Measurements from ENCODE around the gene OR1J1.

Gene OR1J1

DNA sequence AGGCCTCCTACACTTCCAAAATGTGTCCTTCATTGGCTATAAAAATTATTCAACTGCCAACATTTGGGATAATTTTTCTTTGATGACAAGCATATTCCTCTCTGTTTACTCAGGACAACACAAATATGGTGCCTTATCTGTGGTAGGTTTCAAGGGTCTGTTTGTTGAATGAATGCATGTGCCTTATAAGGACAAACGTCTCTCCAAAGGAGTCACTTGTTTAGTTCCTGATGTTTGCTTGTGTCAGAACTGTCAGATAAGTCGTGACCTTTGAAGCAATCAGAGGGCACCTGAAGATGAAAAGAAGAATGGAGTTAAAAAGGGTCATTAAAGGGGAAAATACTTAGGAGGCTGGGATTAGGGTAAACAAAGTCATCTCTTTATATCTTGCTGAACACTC lies 29.2 kb upstream of the OR1J1 start:
- TF ChIP-seq, protein P1, sequence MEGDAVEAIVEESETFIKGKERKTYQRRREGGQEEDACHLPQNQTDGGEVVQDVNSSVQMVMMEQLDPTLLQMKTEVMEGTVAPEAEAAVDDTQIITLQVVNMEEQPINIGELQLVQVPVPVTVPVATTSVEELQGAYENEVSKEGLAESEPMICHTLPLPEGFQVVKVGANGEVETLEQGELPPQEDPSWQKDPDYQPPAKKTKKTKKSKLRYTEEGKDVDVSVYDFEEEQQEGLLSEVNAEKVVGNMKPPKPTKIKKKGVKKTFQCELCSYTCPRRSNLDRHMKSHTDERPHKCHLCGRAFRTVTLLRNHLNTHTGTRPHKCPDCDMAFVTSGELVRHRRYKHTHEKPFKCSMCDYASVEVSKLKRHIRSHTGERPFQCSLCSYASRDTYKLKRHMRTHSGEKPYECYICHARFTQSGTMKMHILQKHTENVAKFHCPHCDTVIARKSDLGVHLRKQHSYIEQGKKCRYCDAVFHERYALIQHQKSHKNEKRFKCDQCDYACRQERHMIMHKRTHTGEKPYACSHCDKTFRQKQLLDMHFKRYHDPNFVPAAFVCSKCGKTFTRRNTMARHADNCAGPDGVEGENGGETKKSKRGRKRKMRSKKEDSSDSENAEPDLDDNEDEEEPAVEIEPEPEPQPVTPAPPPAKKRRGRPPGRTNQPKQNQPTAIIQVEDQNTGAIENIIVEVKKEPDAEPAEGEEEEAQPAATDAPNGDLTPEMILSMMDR (IDR thresholded peaks at IDR 0.05; ENCODE audit: low read depth, low read length, missing control alignments), result no peak
- no peak for DNase-seq (ENCODE audit: extremely low read depth, low read depth)
- H3K4me3 ChIP-seq (replicated peaks; ENCODE audit: low read depth, low read length), result no peak overlapping the region

DNA sequence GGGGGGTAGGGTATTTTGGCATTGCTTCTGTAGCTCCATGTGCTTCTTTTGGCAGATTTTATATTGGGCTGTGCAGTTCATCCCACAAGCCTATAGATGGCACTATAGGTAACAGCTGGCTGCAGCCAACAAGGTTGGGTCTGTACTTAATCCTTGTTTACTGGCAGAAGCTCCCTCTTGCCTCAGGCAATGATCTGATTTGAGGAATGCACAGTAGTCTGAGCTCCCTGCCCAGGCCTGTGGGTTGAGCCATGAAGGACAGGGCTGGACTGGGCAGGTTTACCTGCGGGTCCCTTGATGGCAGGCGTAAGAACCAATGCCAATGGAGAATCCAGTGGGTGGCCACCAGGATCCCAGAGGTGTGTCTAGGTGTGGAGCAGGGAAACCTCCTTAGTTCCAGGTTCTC lies 21.2 kb upstream of the OR1J1 start:
- DNase-seq (ENCODE audit: extremely low read depth, low read depth), result peak; percentile 61
- H3K4me3 ChIP-seq (replicated peaks; ENCODE audit: low read depth, low read length), result no peak overlapping the region
- TF ChIP-seq, protein P1 (IDR thresholded peaks at IDR 0.05; ENCODE audit: low read depth, low read length, missing control alignments), result peak; percentile 86

DNA sequence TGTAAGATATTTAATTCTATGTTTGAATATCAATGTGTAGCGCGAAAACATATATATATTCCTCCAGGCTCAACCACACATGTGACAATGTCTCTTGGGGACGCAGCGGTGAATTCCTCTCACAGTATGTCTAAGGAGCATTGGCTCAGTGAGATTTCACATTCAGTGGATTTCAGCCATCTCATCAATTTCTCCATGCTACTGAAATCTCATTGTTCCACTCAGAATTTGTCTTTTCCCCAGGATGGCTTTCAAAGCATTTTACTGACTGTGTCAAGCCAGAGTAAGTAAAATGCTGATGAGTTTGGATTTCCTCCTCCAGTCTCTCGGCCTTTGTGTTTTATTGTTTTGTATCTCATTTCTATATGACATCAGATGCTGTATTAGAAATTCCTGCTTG lies 1.3 kb upstream of the OR1J1 start:
- TF ChIP-seq, protein P1 (IDR thresholded peaks at IDR 0.05; ENCODE audit: low read depth, low read length, missing control alignments), result no peak
- H3K4me3 ChIP-seq (replicated peaks; ENCODE audit: low read depth, low read length), result no peak overlapping the region
- DNase-seq (ENCODE audit: extremely low read depth, low read depth), result no peak

DNA sequence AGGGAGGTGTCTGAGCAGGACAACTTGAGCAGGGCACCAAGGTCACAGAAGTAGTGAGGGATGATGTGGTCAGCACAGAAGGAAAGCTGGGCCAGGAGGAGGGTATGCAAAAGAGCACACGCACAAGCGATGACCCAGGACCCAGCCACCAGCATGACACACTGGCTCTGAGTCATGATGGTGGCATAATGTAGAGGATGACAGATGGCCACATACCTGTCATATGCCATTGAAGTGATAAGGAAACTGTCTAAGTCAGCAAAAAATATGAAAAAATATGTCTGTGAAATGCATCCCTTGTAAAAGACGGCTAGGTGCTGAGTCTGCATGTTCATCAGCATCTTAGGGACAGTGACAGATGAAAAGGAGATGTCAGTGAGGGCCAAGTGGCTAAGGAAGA lies 380 bp downstream of the OR1J1 start:
- no peak for DNase-seq (ENCODE audit: extremely low read depth, low read depth)
- TF ChIP-seq, protein P1 (IDR thresholded peaks at IDR 0.05; ENCODE audit: low read depth, low read length, missing control alignments), result no peak

DNA sequence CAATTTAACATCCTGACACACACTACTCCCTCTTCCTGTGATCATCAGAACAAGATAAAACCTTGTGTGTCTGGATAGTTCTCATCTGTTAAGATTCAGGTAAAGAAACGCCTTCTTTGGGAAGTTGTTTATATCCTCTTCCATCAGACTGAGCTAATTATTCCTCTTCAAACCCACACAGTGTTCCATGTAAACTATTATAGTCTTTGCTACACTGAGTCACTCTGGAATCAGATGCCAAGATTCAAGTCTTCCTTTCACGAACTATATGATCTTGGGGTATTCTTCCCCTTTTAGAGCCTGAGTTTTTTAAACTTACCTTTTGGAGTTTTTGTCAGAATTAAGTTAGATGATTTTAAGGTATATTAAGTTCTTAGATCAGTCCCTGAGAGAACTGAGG lies 2.0 kb downstream of the OR1J1 start:
- H3K4me3 ChIP-seq (replicated peaks; ENCODE audit: low read depth, low read length), result no peak overlapping the region
- DNase-seq (ENCODE audit: extremely low read depth, low read depth), result no peak
- TF ChIP-seq, protein P1 (IDR thresholded peaks at IDR 0.05; ENCODE audit: low read depth, low read length, missing control alignments), result no peak

More for the DNA sequence above, 380 bp downstream of the OR1J1 start:
- H3K4me3 ChIP-seq (replicated peaks; ENCODE audit: low read depth, low read length), result no peak overlapping the region

DNA sequence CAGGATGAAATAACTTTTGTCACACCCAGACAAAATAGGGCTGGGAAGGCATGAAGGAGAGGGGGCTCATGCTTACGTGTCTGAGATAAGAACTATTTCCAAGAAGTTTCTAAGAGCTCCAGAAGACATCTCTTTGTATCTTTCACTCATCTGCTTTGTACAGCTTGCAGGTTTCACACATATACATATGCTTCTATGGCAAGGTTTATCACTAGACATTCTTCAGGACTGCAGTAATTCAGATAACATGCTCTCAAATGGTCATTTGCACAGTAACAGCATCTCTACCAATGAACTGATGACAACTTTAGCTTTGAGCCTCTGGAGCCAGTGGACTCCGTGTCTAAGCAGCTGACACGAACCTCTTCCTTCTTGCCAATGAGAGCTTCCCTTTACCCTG lies 3.2 kb downstream of the OR1J1 start:
- no peak for DNase-seq (ENCODE audit: extremely low read depth, low read depth)
- no peak overlapping the region for H3K4me3 ChIP-seq (replicated peaks; ENCODE audit: low read depth, low read length)
- TF ChIP-seq, protein P1 (IDR thresholded peaks at IDR 0.05; ENCODE audit: low read depth, low read length, missing control alignments), result no peak

DNA sequence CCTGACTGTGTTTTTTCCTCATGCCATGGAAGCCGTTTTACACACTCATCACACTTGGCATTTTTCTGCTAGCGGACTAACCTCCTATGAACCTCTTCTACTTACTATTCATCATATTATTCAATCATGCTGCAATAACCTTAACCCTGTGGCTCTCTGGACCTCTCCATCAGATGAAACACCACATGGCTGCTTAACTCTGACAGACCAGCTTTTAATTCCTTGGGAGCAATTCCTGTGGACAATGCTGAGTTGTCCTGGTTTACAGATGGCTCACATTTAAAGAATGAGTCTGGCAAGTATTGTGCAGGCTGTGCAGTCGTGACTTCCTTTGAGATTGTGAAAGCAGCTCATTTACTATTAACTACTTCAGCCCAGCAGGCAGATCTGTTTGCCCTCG lies 9.0 kb downstream of the OR1J1 start:
- H3K4me3 ChIP-seq (replicated peaks; ENCODE audit: low read depth, low read length), result no peak overlapping the region
- no peak for DNase-seq (ENCODE audit: extremely low read depth, low read depth)
- TF ChIP-seq, protein P1 (IDR thresholded peaks at IDR 0.05; ENCODE audit: low read depth, low read length, missing control alignments), result no peak

All from HFF-Myc (cell line).